Adrenal gland (tissue), 12 donors: ENCODE results near the gene ZBTB46. TPM values are rescaled to one million over a fixed set of nuclear protein-coding genes. Genes with fewer than 3 reads are reported as not detected.

Source experiments
- DNase-seq, 7 donors: peaks; one replicate each; pipeline ENCODE4 v3.0.0-alpha.2; 2019 to 2020
- H3K27ac ChIP-seq, 5 donors: fragments of 200-600 bp; sonication (generic) in 4 of 5; 1 replicate in 3 of 5; 2 replicates in 2 of 5; pipeline versions ENCODE4 v1.5.1 to v1.8.0; 2016 to 2020; ENCODE audit warnings: mild to moderate bottlenecking in 1 of 5
- H3K27me3 ChIP-seq: fragments of 200-600 bp; 2 replicates; pipeline ENCODE4 v1.8.0; 2021
- H3K36me3 ChIP-seq, 2 donors: fragments of 200-600 bp; replicated peaks in 1 of 2; 1 replicate in 1 of 2; 2 replicates in 1 of 2; pipeline versions ENCODE4 v1.5.1 to v1.8.0; 2018 to 2022
- H3K4me1 ChIP-seq, 2 donors: fragments of 200-600 bp; replicated peaks in 1 of 2; 1 replicate in 1 of 2; 2 replicates in 1 of 2; pipeline versions ENCODE4 v1.5.1 to v1.8.0; 2018 to 2021
- H3K4me3 ChIP-seq, 4 donors: fragments of 200-600 bp; sonication (generic) in 3 of 4; one replicate each; pipeline ENCODE4 v1.5.1; 2016 to 2018
- H3K9me3 ChIP-seq, 3 donors: fragments of 200-600 bp; sonication (generic) in 1 of 3; replicated peaks in 1 of 3; 1 replicate in 2 of 3; 2 replicates in 1 of 3; pipeline versions ENCODE4 v1.5.1 to v1.8.0; 2016 to 2021
- POLR2A ChIP-seq, 2 donors: fragments of 450-650 bp; IDR thresholded peaks; one replicate each; pipeline ENCODE4 v1.6.1; 2017; ENCODE audit warnings: antibody characterized with exemption in 2 of 2, mild to moderate bottlenecking in 2 of 2, moderate library complexity in 1 of 2
- WGBS, 4 donors: extraction: QIAGEN DNeasy Blood & Tissue Kit in 2 of 4; methylation state at CpG; one replicate each; pipeline versions ENCODE4 v1.1.5 to v1.1.7; 2013 to 2017; 5-methylcytosine and 5-hydroxymethylcytosine counted together
- intact Hi-C, 2 donors: fragments of 100-400 bp; cut with DNase I; formaldehyde crosslinking; loops; one replicate each; pipeline versions ENCODE4 v1.14.1 to v1.15.0; 2022 to 2023
- polyA plus RNA-seq, 3 donors: library from polyadenylated mRNA; stranded (reverse); fragments of 200-250 nt in 2 of 3; fragments of 350-450 nt in 1 of 3; fragmentation: Illumina TruSeq in 1 of 3; extraction: RNeasy Lipid Tissue Mini Kit (QIAGEN cat#74804) in 1 of 3; gene quantifications; one replicate each; pipeline ENCODE4 v1.2.3, GENCODE V29; 2013 to 2014
- total RNA-seq, 9 donors: library from RNA; depleted of rRNA in 4 of 9; stranded (reverse); fragments of >200 nt in 4 of 9; fragments of 120-200 nt in 1 of 9; fragmentation: NEBNext Ultra II Directional in 1 of 9; extraction: Animal tissue kit (Norgen Biotek cat#: 25700) in 1 of 9; gene quantifications; one replicate each; pipeline versions ENCODE4 v1.1.0 to v1.2.4, GENCODE V29; 2013 to 2023
- TF ChIP-seq, protein P1 (sequence below), 6 experiments: fragments of 450-650 bp in 4 of 6; fragments of 200-600 bp in 2 of 6; sonication (generic) in 1 of 6; IDR thresholded peaks; 1 replicate in 5 of 6; 2 replicates in 1 of 6; pipeline versions ENCODE4 v1.5.1 to v1.8.0; 2016 to 2021; ENCODE audit warnings: antibody characterized with exemption in 6 of 6, mild to moderate bottlenecking in 2 of 6, moderate library complexity in 1 of 6
- donor health status: healthy with polysubstance abuse.
- donor health status: Bipolar disorder and iron deficiency.
- donor health status: DM: yes; HTN: yes; CAD: no.
- donor health status: DM: no; HTN: no; CAD: no.
- donor health status: DM: no; HTN: no; CAD: no.
- donor health status: DM: yes; HTN: yes; CAD: no.

ZBTB46 gene
- total and polyA plus RNA-seq, 12 donors: 0.77 to 22.4 (median 10.6) TPM

DNA sequence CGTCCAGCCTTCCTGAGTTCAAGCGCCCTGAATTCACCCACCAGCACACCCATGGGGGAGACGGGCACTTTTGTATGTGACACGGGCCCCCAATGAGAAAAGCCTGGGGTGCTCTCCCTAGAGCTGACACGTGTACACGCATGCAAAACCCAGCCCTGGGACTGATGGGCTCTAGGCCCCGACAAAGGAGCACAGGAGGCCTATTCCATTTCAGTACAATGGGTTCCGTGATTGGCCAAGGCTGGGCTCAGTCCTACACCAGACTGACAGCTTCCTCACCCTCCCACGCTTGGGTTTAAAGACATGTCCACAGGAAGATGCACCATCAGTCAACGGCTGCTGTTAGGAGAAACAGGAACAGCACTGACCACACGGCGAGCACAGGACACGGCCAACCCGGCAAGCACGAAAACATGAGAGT lies 8.8 kb downstream of the ZBTB46 start:
- Histone ChIP-seq H3K36me3 (no peaks in the 10 kb centered on the region), H3K27ac (peak overlapping the region in 2 of 5 donors; percentile 34 to 56), H3K4me1 (no peaks in the 10 kb centered on the region), H3K4me3 (no peak overlapping the region), H3K27me3 (no peaks in the 10 kb centered on the region), H3K9me3 (no peaks in the 10 kb centered on the region)
- DNase-seq: peak in 3 of 7 donors; percentile 57 to 76 (median 59)
- 54 to 79% (median 63%) methylated on average over 9 to 15 of the region's 15 CpGs for WGBS, 4 donors
- TF ChIP-seq, protein P1, sequence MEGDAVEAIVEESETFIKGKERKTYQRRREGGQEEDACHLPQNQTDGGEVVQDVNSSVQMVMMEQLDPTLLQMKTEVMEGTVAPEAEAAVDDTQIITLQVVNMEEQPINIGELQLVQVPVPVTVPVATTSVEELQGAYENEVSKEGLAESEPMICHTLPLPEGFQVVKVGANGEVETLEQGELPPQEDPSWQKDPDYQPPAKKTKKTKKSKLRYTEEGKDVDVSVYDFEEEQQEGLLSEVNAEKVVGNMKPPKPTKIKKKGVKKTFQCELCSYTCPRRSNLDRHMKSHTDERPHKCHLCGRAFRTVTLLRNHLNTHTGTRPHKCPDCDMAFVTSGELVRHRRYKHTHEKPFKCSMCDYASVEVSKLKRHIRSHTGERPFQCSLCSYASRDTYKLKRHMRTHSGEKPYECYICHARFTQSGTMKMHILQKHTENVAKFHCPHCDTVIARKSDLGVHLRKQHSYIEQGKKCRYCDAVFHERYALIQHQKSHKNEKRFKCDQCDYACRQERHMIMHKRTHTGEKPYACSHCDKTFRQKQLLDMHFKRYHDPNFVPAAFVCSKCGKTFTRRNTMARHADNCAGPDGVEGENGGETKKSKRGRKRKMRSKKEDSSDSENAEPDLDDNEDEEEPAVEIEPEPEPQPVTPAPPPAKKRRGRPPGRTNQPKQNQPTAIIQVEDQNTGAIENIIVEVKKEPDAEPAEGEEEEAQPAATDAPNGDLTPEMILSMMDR (IDR thresholded peaks at IDR 0.05): no peak
- TF ChIP-seq POLR2A (IDR thresholded peaks at IDR 0.05): no peak
- intact Hi-C loops: no loop called here

DNA sequence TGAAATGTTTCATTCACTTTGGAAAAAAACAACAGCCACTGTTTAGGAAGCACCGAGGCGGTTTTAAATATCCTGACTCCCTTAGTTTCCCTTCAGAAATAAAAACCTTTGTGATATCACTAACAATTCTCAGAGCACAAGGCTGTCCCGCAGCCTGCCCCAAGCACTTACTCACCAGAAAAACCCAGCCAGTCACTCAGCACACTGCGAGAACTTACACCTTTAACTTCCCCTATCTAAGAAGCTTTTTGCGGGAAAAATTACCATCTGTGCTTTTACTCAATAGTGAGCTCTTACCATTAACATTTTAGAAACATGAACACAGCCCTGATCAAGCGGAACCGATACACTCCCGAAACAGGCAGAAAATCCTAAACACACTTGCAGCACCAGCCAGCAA lies 9.3 kb downstream of the ZBTB46 start:
- Histone ChIP-seq H3K9me3 (no peaks in the 10 kb centered on the region), H3K27me3 (no peaks in the 10 kb centered on the region), H3K4me3 (no peak overlapping the region), H3K36me3 (no peaks in the 10 kb centered on the region), H3K27ac (peak overlapping the region in 1 of 5 donors; percentile 56), H3K4me1 (no peaks in the 10 kb centered on the region)
- WGBS, 4 donors: 78 to 87% (median 86%) methylated on average over 8 of the region's 8 CpGs
- no peak for TF ChIP-seq POLR2A (IDR thresholded peaks at IDR 0.05)
- TF ChIP-seq, protein P1 (IDR thresholded peaks at IDR 0.05): no peak
- DNase-seq: no peak
- intact Hi-C loops: no loop called here

DNA sequence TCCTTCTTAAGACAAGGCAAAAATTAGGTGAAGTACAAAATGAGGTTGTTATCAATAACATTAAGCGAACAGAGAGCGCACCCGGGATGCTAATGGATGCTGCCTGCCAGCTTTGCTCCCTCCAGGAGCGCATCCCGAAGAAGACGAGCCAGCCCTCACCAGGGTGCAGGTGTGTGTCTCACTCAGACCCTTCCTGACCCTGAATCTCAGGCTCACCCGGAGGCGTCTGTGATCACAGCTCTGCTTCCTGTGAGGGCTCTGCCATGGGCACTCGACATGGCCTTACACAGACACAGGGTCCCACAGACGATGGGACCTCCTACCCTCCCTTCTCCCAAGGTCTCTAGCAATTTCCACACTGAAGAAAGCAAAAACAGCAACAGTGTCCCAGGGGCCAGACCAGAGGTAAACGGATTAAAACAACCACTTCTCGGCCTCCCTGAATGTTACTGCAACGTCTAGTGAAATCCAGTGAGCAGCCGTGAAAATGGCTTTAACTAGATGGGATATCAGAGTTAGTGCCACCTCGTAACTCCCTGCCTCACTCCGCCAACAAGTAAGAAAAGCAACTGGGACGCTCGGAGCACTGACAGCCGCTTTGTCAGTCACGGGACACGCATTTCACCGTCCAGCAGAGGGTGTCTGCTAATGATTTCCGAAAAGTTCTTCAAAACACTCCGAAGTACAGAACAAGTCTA lies 11.7 kb downstream of the ZBTB46 start:
- WGBS, 4 donors: 60 to 70% (median 67%) methylated on average over 20 to 24 of the region's 24 CpGs
- H3K9me3 ChIP-seq: no peaks in the 10 kb centered on the region
- intact Hi-C loops: no loop called here
- TF ChIP-seq, protein P1 (IDR thresholded peaks at IDR 0.05): peak in 3 of 6 experiments; percentile 22 to 32 (median 31)
- TF ChIP-seq POLR2A (IDR thresholded peaks at IDR 0.05): no peak
- no peaks in the 10 kb centered on the region for H3K36me3 ChIP-seq
- DNase-seq: peak in 1 of 7 donors; percentile 24
- peak overlapping the region in 2 of 5 donors; percentile 27 to 58 for H3K27ac ChIP-seq
- no peak overlapping the region for H3K4me3 ChIP-seq
- no peaks in the 10 kb centered on the region for H3K4me1 ChIP-seq
- H3K27me3 ChIP-seq: no peaks in the 10 kb centered on the region

DNA sequence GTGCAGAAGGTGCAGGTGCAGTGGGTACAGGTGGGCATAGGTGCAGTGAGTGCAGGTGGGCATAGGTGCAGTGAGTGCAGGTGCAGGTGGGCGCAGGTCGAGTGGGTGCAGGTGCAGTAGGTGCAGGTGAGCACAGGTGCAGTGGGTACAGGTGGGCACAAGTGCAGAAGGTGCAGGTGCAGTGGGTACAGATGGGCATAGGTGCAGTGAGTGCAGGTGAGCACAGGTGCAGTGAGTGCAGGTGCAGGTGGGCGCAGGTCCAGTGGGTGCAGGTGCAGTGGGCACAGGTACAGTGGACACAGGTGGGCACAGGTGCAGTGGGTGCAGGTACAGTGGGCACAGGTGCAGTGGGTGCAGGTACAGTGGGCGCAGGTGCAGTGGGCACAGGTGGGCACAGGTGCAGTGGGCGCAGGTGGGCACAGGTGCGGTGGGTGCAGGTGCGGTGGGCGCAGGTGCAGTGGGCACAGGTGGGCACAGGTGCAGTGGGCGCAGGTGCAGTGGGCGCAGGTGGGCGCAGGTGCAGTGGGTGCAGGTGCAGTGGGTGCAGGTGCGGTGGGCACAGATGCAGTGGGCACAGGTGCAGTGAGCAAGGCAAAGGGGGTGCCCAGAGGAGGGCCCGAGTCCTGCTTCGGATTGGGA lies 15.3 kb downstream of the ZBTB46 start:
- no peak for TF ChIP-seq POLR2A (IDR thresholded peaks at IDR 0.05)
- TF ChIP-seq, protein P1 (IDR thresholded peaks at IDR 0.05): no peak
- DNase-seq: no peak
- H3K36me3 ChIP-seq: no peaks in the 10 kb centered on the region
- H3K4me1 ChIP-seq: no peaks in the 10 kb centered on the region
- 80 to 91% (median 87%) methylated on average over 10 to 14 of the region's 14 CpGs for WGBS, 4 donors
- peak overlapping the region in 1 of 5 donors; percentile 52 for H3K27ac ChIP-seq
- H3K27me3 ChIP-seq: no peaks in the 10 kb centered on the region
- intact Hi-C loops: no loop called here
- H3K9me3 ChIP-seq: no peaks in the 10 kb centered on the region
- no peak overlapping the region for H3K4me3 ChIP-seq
